Suprapubic skin (tissue), 3 donors: Measurements from ENCODE around the gene PTPRN2.

ENCODE experiments used
- POLR2A ChIP-seq, 2 donors: fragments of 450-650 bp; IDR thresholded peaks; one replicate each; pipeline ENCODE4 v1.6.1; 2017; ENCODE audit warnings: antibody characterized with exemption in 2 of 2, mild to moderate bottlenecking in 2 of 2, moderate library complexity in 2 of 2
- TF ChIP-seq, protein P1 (sequence below), 2 donors: fragments of 200-600 bp in 1 of 2; fragments of 450-650 bp in 1 of 2; sonication (generic) in 1 of 2; IDR thresholded peaks; one replicate each; pipeline ENCODE4 v1.5.1; 2016 to 2019; ENCODE audit warnings: antibody characterized with exemption in 2 of 2, mild to moderate bottlenecking in 1 of 2, moderate library complexity in 1 of 2

DNA sequence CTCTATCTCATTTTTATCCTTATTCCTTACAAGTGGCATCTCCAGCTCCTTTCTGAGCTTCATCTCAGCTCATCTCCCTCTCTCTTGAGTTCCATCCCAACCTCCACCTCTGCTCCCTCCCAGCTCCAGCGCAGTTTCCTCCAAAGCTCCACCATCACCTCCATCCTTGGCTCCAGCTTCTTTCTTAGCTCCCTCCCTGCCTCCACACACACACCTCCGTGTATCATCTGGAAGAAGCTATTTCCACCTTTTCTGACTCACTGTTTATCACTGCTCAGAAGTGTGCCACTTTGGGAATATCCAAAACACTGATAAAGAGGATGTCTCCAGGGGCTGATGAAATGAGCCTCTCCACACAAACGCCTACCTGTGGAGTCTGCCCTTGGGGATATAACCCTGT, 481.4 kb downstream of the PTPRN2 start:
- TF ChIP-seq, protein P1, sequence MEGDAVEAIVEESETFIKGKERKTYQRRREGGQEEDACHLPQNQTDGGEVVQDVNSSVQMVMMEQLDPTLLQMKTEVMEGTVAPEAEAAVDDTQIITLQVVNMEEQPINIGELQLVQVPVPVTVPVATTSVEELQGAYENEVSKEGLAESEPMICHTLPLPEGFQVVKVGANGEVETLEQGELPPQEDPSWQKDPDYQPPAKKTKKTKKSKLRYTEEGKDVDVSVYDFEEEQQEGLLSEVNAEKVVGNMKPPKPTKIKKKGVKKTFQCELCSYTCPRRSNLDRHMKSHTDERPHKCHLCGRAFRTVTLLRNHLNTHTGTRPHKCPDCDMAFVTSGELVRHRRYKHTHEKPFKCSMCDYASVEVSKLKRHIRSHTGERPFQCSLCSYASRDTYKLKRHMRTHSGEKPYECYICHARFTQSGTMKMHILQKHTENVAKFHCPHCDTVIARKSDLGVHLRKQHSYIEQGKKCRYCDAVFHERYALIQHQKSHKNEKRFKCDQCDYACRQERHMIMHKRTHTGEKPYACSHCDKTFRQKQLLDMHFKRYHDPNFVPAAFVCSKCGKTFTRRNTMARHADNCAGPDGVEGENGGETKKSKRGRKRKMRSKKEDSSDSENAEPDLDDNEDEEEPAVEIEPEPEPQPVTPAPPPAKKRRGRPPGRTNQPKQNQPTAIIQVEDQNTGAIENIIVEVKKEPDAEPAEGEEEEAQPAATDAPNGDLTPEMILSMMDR (IDR thresholded peaks at IDR 0.05): no peak
- no peak for TF ChIP-seq POLR2A (IDR thresholded peaks at IDR 0.05)
